ENCODE data around the gene CLDN8.
A peak's percentile ranks its signal among the peaks of the same experiment; 100 is the strongest.

CLDN8 gene

GRCh38 chr21:30193201-30193600 is 22.7 kb downstream of the CLDN8 start:
- DNase-seq (ENCODE audit: low spot score) = no peak
- CTCF ChIA-PET = interaction anchor here (3.1 kb wide), 1 partner anchor 149 kb away, joined by 13 read pairs; no protein-coding TSS in a partner anchor
- H3K27ac ChIP-seq = no peak overlapping the region
- no peak for TF ChIP-seq CTCF (conservative IDR thresholded peaks at IDR 0.05; ENCODE audit: low read depth)
- POLR2A ChIA-PET (ENCODE audit: low non-redundant PET) = no interaction called here

DNA sequence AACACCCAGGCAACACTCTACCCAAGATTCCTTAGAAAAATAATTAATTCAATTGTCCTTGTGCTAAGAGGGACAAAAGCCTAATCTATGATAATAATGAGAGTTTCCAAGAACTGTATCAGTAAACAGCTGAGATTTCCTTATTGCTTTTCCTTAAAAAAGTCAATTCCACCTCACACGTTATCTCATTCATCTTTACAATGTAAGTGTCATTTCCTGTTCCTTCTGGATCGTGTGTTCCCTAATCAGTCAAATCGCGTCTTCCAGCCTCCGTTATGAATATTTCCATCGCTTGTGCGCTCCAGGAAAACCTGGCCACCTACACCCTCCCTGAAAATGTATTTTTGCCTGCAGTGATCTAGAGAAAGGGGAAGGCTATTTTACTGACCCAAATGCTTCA is 25.3 kb downstream of the CLDN8 start:
- ChIA-PET CTCF (no interaction called here), POLR2A (ENCODE audit: low non-redundant PET) (no interaction called here)
- DNase-seq (ENCODE audit: low spot score) = no peak
- no peak for TF ChIP-seq CTCF (conservative IDR thresholded peaks at IDR 0.05; ENCODE audit: low read depth)
- no peak overlapping the region for H3K27ac ChIP-seq

DNA sequence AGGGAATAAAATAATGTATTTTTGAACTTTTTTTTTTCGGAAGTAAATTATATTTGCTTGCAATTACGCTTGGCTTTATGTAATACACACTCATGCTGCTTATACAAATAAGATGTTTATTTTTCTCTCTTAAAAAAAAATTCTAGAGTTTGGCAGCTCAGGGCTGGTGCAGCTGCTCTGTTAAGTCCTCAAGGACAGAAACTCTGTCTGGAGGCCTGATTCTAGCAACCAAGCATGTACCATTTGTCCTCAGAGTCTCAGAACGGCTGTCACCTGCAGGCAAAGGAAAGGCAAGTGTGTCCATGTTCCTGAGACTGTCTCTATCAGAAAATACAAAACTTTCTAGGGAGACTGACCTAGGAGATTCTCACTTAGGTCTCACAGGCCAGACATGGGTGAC is 26.1 kb downstream of the CLDN8 start:
- no peak for DNase-seq (ENCODE audit: low spot score)
- POLR2A ChIA-PET (ENCODE audit: low non-redundant PET) = no interaction called here
- CTCF ChIA-PET = no interaction called here
- H3K27ac ChIP-seq = no peak overlapping the region
- no peak for TF ChIP-seq CTCF (conservative IDR thresholded peaks at IDR 0.05; ENCODE audit: low read depth)

GRCh38 chr21:30186242-30186641 is 29.7 kb downstream of the CLDN8 start:
- ChIA-PET CTCF (interaction anchor here (0.6 kb wide), 1 partner anchor 1853 kb away, joined by 4 read pairs; no protein-coding TSS in a partner anchor), POLR2A (ENCODE audit: low non-redundant PET) (no interaction called here)
- H3K27ac ChIP-seq = no peak overlapping the region
- no peak for DNase-seq (ENCODE audit: low spot score)
- no peak for TF ChIP-seq CTCF (conservative IDR thresholded peaks at IDR 0.05; ENCODE audit: low read depth)

DNA sequence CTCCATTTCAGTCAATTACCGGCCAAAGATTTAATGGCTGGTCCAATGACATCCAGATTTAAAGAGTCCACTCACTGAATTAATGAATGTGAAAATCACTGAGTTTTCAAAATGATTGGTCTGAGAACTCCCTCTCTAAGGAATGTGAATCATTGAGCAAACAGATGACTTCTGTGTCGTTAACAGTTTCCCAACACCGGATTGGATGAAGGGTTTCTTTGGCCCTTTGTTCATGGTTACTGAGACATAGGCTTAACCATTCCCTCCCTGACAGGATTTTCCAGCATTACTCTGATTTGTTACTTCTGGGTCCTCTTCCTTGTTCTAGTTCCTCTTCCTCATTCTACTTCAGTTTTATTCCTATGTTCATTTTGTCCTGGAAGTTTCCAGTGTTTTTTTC is 47.8 kb downstream of the CLDN8 start:
- ChIA-PET CTCF (no interaction called here), POLR2A (ENCODE audit: low non-redundant PET) (no interaction called here)
- peak; percentile 8 for DNase-seq (ENCODE audit: low spot score)
- TF ChIP-seq CTCF (conservative IDR thresholded peaks at IDR 0.05; ENCODE audit: low read depth) = no peak
- no peak overlapping the region for H3K27ac ChIP-seq

DNA sequence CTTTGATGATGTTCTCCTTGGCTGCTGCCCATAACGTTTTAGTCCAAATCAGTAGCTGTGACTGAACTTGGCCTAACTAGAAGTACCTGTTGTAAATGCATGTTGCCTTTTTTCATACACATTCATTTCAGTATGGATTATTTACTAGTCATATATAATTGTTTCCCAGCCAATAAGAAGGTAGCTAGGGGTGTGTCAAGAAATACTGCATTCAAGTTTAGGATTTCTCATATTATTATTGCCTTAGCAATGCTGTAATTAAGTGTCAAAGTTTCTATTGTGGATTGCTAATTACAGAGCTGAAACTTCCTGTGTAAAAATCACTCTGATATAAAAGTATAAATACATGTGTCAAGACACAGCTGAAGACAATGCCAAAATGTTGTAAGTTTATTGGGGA is 49.2 kb downstream of the CLDN8 start, which contains the start of gene CLDN17:
TSS of gene CLDN17 (minus strand) at position 101 of the 400 bp plus-strand sequence. CDS start 188 bp downstream, outside the sequence.
- POLR2A ChIA-PET (ENCODE audit: low non-redundant PET) = no interaction called here
- TF ChIP-seq CTCF (conservative IDR thresholded peaks at IDR 0.05; ENCODE audit: low read depth) = no peak
- no peak for DNase-seq (ENCODE audit: low spot score)
- CTCF ChIA-PET = no interaction called here
- no peak within 1 kb of the TSS for H3K27ac ChIP-seq

DNA sequence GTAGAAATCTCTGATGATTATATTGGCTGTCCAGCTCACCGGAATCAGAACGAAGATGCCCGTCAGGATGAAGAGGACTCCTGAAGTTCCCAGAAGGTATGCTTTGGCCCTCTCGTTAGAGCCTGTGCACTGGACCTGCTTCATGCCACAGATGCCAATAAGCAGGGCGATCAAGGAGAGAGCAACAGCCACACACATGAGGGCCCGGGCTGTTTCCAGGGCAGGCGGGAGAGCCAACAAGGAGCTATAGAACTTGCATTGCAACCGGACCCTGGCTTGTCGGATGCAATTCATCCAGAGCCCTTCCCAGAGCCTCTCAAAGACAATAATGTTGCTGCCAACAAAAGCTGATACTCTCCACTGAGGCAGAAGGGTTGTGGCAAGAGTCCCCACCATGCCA is 49.7 kb downstream of the CLDN8 start:
- H3K27ac ChIP-seq = no peak overlapping the region
- TF ChIP-seq CTCF (conservative IDR thresholded peaks at IDR 0.05; ENCODE audit: low read depth) = no peak
- ChIA-PET POLR2A (ENCODE audit: low non-redundant PET) (no interaction called here), CTCF (interaction anchor here (0.7 kb wide), 1 partner anchor 148 kb away, joined by 10 read pairs; no protein-coding TSS in a partner anchor)
- no peak for DNase-seq (ENCODE audit: low spot score)

Measured in RWPE1 (cell line).